Panc1 (cell line): Measurements from ENCODE around the gene IQSEC1. TPM values are rescaled to one million over a fixed set of nuclear protein-coding genes. Genes with fewer than 3 reads are reported as not detected.

ENCODE experiments used
- ATAC-seq: fragments of 200-7000 bp; cut with Tn5 transposase; 2 replicates; pipeline ENCODE4 v1.9.1; 2020; ENCODE audit warnings: mild to moderate bottlenecking, moderate library complexity
- BruUV-seq: library from RNA; stranded (reverse); fragments of 400-500 nt; replicated peaks from 2 replicates; lab custom pipeline; 2021; lab: Mats Ljungman, UMichigan
- CTCF ChIA-PET: fragments of 300-600 bp; sonication (Branson Sonifier 250); formaldehyde crosslinking; loops from one replicate; lab custom pipeline; 2022; ENCODE audit warnings: antibody characterized with exemption; lab: Charles Lee
- POLR2A ChIA-PET: fragments of 300-600 bp; sonication (Branson Sonifier 250); formaldehyde crosslinking; loops from one replicate; lab custom pipeline; 2022; ENCODE audit warnings: antibody characterized with exemption; lab: Charles Lee
- DNase-seq: peaks from one replicate; pipeline ENCODE4 v3.0.0-alpha.2; 2010; ENCODE audit warnings: low read depth, low spot score
- H3K27ac ChIP-seq: 2 replicates; pipeline ENCODE4 v1.5.1; 2011; ENCODE audit warnings: mild to moderate bottlenecking, low read length, inconsistent platforms
- H3K27me3 ChIP-seq: fragments of 200-500 bp; sonication (Bioruptor generic); 2 replicates; pipeline ENCODE4 v1.6.0; 2014; ENCODE audit warnings: low read length, inconsistent platforms; ENCODE audit not compliant: control insufficient read depth, insufficient read depth
- H3K36me3 ChIP-seq: fragments of 200-500 bp; sonication (Bioruptor generic); 2 replicates; pipeline ENCODE4 v1.5.1; 2014; ENCODE audit warnings: inconsistent platforms, mild to moderate bottlenecking, low read length, moderate library complexity; ENCODE audit not compliant: control insufficient read depth, insufficient read depth
- H3K4me1 ChIP-seq: 2 replicates; pipeline ENCODE4 v1.5.1; 2011; ENCODE audit warnings: inconsistent platforms, mild to moderate bottlenecking, low read length, moderate library complexity; ENCODE audit not compliant: control insufficient read depth, insufficient read depth
- H3K4me3 ChIP-seq, 2 experiments: 2 replicates each; pipeline ENCODE4 v1.5.1; 2011 to 2012; ENCODE audit warnings: low read depth in 2 of 2, low read length in 2 of 2, mild to moderate bottlenecking in 2 of 2, inconsistent platforms in 1 of 2, moderate library complexity in 1 of 2
- H3K9me3 ChIP-seq: fragments of 200-500 bp; sonication (Bioruptor generic); 2 replicates; pipeline ENCODE4 v1.5.1; 2014; ENCODE audit warnings: low read depth, mild to moderate bottlenecking, inconsistent platforms, low read length, moderate library complexity; ENCODE audit not compliant: control insufficient read depth, insufficient read depth
- CTCF ChIP-seq: fragments of 450-650 bp; IDR thresholded peaks from 2 replicates; pipeline ENCODE4 v1.5.1; 2017; ENCODE audit warnings: mild to moderate bottlenecking
- POLR2AphosphoS5 ChIP-seq: IDR thresholded peaks from 2 replicates; pipeline ENCODE4 v1.6.1; 2012; ENCODE audit warnings: mild to moderate bottlenecking, low read depth, low read length, moderate library complexity
- REST ChIP-seq, 2 experiments: IDR thresholded peaks; 2 replicates each; pipeline ENCODE4 v1.6.1; 2011 to 2012; ENCODE audit warnings: low read depth in 2 of 2, control low read depth in 1 of 2, low read length in 1 of 2, mild to moderate bottlenecking in 1 of 2, moderate library complexity in 1 of 2; ENCODE audit not compliant: insufficient read depth in 1 of 2
- SIN3A ChIP-seq: IDR thresholded peaks from 2 replicates; pipeline ENCODE4 v1.6.1; 2012; ENCODE audit warnings: low read depth, mild to moderate bottlenecking, low read length, moderate library complexity, borderline replicate concordance; ENCODE audit not compliant: insufficient read depth
- TCF7L2 ChIP-seq: IDR thresholded peaks from 2 replicates; pipeline ENCODE4 v1.6.1; 2011; ENCODE audit warnings: mild to moderate bottlenecking, low read depth, low read length, inconsistent platforms
- in situ Hi-C: cut with HindIII; loops from 2 replicates; pipeline ENCODE4 v1.10.0; 2016; ENCODE audit warnings: low sequenced_read_pairs, low pct_unique_long_range_greater_than_20kb
- intact Hi-C: fragments of 100-400 bp; cut with micrococcal nuclease; formaldehyde crosslinking; loops from one replicate; pipeline ENCODE4 v1.10.0; 2022; ENCODE audit not compliant: unreplicated experiment
- total RNA-seq: library from RNA; stranded (reverse); gene quantifications from one replicate; pipeline ENCODE4 v1.2.1, GENCODE V29; 2021; ENCODE audit not compliant: unreplicated experiment

IQSEC1 gene
- total RNA-seq, 1 experiment from 2014 or later: 28.4 TPM

- ChIA-PET CTCF (no interaction called here), POLR2A (no interaction called here)
- no peak for DNase-seq
- BruUV-seq: no TSS peak
- Histone ChIP-seq H3K36me3 (no peaks in the 10 kb centered on the region), H3K4me3 (no peak overlapping the region), H3K27me3 (no peaks in the 10 kb centered on the region), H3K9me3 (no peaks in the 10 kb centered on the region), H3K27ac (no peak overlapping the region), H3K4me1 (no peaks in the 10 kb centered on the region)
- intact Hi-C loops: no loop called here
- in situ Hi-C loops: no loop called here
- TF ChIP-seq SIN3A: no peak
- no peak for TF ChIP-seq CTCF
- TF ChIP-seq POLR2AphosphoS5: no peak
- TF ChIP-seq TCF7L2: no peak
- no peak for TF ChIP-seq REST (IDR thresholded peaks at IDR 0.05; ENCODE audit: insufficient read depth in 1 of 2, low read depth in 2 of 2, low read length in 1 of 2)
- ATAC-seq: no peak
Measured at GRCh38 chr3:13051066-13051465, 22.2 kb downstream of the IQSEC1 start.

GRCh38 chr3:13050446-13050845, 22.8 kb downstream of the IQSEC1 start:
- ChIA-PET CTCF (no interaction called here), POLR2A (no interaction called here)
- ATAC-seq (no peak), DNase-seq (no peak)
- no peaks in the 10 kb centered on the region for H3K27me3 ChIP-seq
- no peaks in the 10 kb centered on the region for H3K36me3 ChIP-seq
- H3K4me1 ChIP-seq: no peaks in the 10 kb centered on the region
- BruUV-seq: no TSS peak
- H3K9me3 ChIP-seq: no peaks in the 10 kb centered on the region
- H3K4me3 ChIP-seq: no peak overlapping the region
- in situ Hi-C loops: no loop called here
- no peak for TF ChIP-seq SIN3A
- TF ChIP-seq CTCF: no peak
- no peak for TF ChIP-seq TCF7L2
- TF ChIP-seq POLR2AphosphoS5: no peak
- TF ChIP-seq REST (IDR thresholded peaks at IDR 0.05; ENCODE audit: insufficient read depth in 1 of 2, low read depth in 2 of 2, low read length in 1 of 2): no peak
- intact Hi-C loops: no loop called here
- H3K27ac ChIP-seq: no peak overlapping the region
